ENCODE measurements around the gene P2RX7. TPM values are rescaled to one million over a fixed set of nuclear protein-coding genes. Genes with fewer than 3 reads are reported as not detected.
"Not testable (repeated sequence)": the region's sequence is repeated elsewhere in the genome, so short reads cannot be mapped to it uniquely, and the experiment has no call there.

The P2RX7 gene
- total and polyA plus RNA-seq, 5 donors from 2014 or later: 3.4 to 23.5 (median 6.2) TPM

GRCh38 chr12:121222847-121223246, 90.2 kb downstream of the P2RX7 start:
- H3K27me3 Mint-ChIP-seq: no peaks in the 10 kb centered on the region
- no peak overlapping the region for H3K4me3 ChIP-seq (ENCODE audit: low read depth, low read length)
- DNase-seq (peak in 1 of 3 donors; percentile 37), ATAC-seq (ENCODE audit: low read depth in 2 of 2) (no peak)
- peaks cover 8% of the 10 kb centered on the region for H3K36me3 Mint-ChIP-seq
- H3K4me1 ChIP-seq (ENCODE audit: control insufficient read depth, insufficient read depth, low read length, poor library complexity, severe bottlenecking): peaks cover 30% of the 10 kb centered on the region
- H3K9me3 Mint-ChIP-seq: peaks cover 0 to 2% (median 0%) of the 10 kb centered on the region in 7 donors
- peak overlapping the region; percentile 35 for H3K27ac ChIP-seq (ENCODE audit: insufficient read depth, low read length, poor library complexity, severe bottlenecking)
- peaks cover 14% of the 10 kb centered on the region for H3K36me3 ChIP-seq (ENCODE audit: control insufficient read depth, insufficient read depth, low read length)
- H3K9me3 ChIP-seq (ENCODE audit: control insufficient read depth in 2 of 2, low read length in 2 of 2): no peaks in the 10 kb centered on the region
- peaks cover 10 to 51% (median 22%) of the 10 kb centered on the region in 4 donors for H3K4me1 Mint-ChIP-seq
- H3K4me3 Mint-ChIP-seq: peak overlapping the region in 2 of 4 donors; percentile 41 to 66
- peak overlapping the region; percentile 90 to 93 (median 91) for H3K27ac Mint-ChIP-seq
- H3K27me3 ChIP-seq (ENCODE audit: control insufficient read depth, insufficient read depth, low read length): no peaks in the 10 kb centered on the region

GRCh38 chr12:121223292-121224285, 90.9 kb downstream of the P2RX7 start:
- Mint-ChIP-seq H3K27me3 (no peaks in the 10 kb centered on the region), H3K4me1 (peaks cover 10 to 51% (median 22%) of the 10 kb centered on the region in 4 donors)

GRCh38 chr12:121224591-121224990, 91.9 kb downstream of the P2RX7 start:
- H3K4me1 Mint-ChIP-seq: peaks cover 10 to 51% (median 22%) of the 10 kb centered on the region in 4 donors
- peak; percentile 61 for ATAC-seq (ENCODE audit: low read depth in 2 of 2)
- Histone ChIP-seq H3K4me3 (ENCODE audit: low read depth, low read length) (peak overlapping the region; percentile 35), H3K36me3 (ENCODE audit: control insufficient read depth, insufficient read depth, low read length) (peaks cover 14% of the 10 kb centered on the region), H3K4me1 (ENCODE audit: control insufficient read depth, insufficient read depth, low read length, poor library complexity, severe bottlenecking) (peaks cover 30% of the 10 kb centered on the region), H3K9me3 (ENCODE audit: control insufficient read depth in 2 of 2, low read length in 2 of 2) (no peaks in the 10 kb centered on the region), H3K27ac (ENCODE audit: insufficient read depth, low read length, poor library complexity, severe bottlenecking) (peak overlapping the region; percentile 57), H3K27me3 (ENCODE audit: control insufficient read depth, insufficient read depth, low read length) (no peaks in the 10 kb centered on the region)
- H3K27ac Mint-ChIP-seq: peak overlapping the region; percentile 91 to 98 (median 96)
- peak overlapping the region; percentile 48 to 81 (median 78) for H3K4me3 Mint-ChIP-seq
- H3K9me3 Mint-ChIP-seq: peaks cover 0 to 2% (median 0%) of the 10 kb centered on the region in 7 donors
- peak in 2 of 3 donors; percentile 42 to 90 for DNase-seq
- H3K27me3 Mint-ChIP-seq: no peaks in the 10 kb centered on the region
- H3K36me3 Mint-ChIP-seq: peaks cover 9% of the 10 kb centered on the region

More at GRCh38 chr12:121223292-121224285, 90.9 kb downstream of the P2RX7 start:
- peak overlapping the region; percentile 26 for H3K4me3 ChIP-seq (ENCODE audit: low read depth, low read length)
- ATAC-seq (ENCODE audit: low read depth in 2 of 2) (peak; percentile 61 to 65), DNase-seq (peak in 2 of 3 donors; percentile 26 to 86)
- no peaks in the 10 kb centered on the region for H3K9me3 ChIP-seq (ENCODE audit: control insufficient read depth in 2 of 2, low read length in 2 of 2)
- Mint-ChIP-seq H3K9me3 (peaks cover 0 to 2% (median 0%) of the 10 kb centered on the region in 7 donors), H3K27ac (peak overlapping the region; percentile 90 to 93 (median 91)), H3K4me3 (peak overlapping the region; percentile 30 to 78 (median 68)), H3K36me3 (peaks cover 8% of the 10 kb centered on the region)
- peaks cover 9% of the 10 kb centered on the region for H3K36me3 ChIP-seq (ENCODE audit: control insufficient read depth, insufficient read depth, low read length)
- H3K27ac ChIP-seq (ENCODE audit: insufficient read depth, low read length, poor library complexity, severe bottlenecking): peak overlapping the region; percentile 35
- no peaks in the 10 kb centered on the region for H3K27me3 ChIP-seq (ENCODE audit: control insufficient read depth, insufficient read depth, low read length)
- H3K4me1 ChIP-seq (ENCODE audit: control insufficient read depth, insufficient read depth, low read length, poor library complexity, severe bottlenecking): peaks cover 30% of the 10 kb centered on the region

- Histone ChIP-seq H3K27me3 (ENCODE audit: control insufficient read depth, insufficient read depth, low read length) (no peaks in the 10 kb centered on the region), H3K36me3 (ENCODE audit: control insufficient read depth, insufficient read depth, low read length) (peaks cover 18% of the 10 kb centered on the region), H3K9me3 (ENCODE audit: control insufficient read depth in 2 of 2, low read length in 2 of 2) (no peaks in the 10 kb centered on the region), H3K27ac (ENCODE audit: insufficient read depth, low read length, poor library complexity, severe bottlenecking) (no peak overlapping the region), H3K4me3 (ENCODE audit: low read depth, low read length) (no peak overlapping the region), H3K4me1 (ENCODE audit: control insufficient read depth, insufficient read depth, low read length, poor library complexity, severe bottlenecking) (peaks cover 33% of the 10 kb centered on the region)
- Mint-ChIP-seq H3K27me3 (no peaks in the 10 kb centered on the region), H3K4me1 (peaks cover 10 to 54% (median 30%) of the 10 kb centered on the region in 4 donors), H3K9me3 (no peaks in the 10 kb centered on the region), H3K27ac (peak overlapping the region in 2 of 3 donors; percentile 31 to 82), H3K4me3 (peak overlapping the region in 1 of 4 donors; percentile 10), H3K36me3 (peaks cover 11% of the 10 kb centered on the region)
- ATAC-seq (ENCODE audit: low read depth in 2 of 2) (no peak), DNase-seq (peak in 1 of 3 donors; percentile 30)
Measured at GRCh38 chr12:121226399-121226798, 93.7 kb downstream of the P2RX7 start.

- DNase-seq; H3K27me3 Mint-ChIP-seq; H3K9me3 Mint-ChIP-seq; H3K27me3 ChIP-seq (ENCODE audit: control insufficient read depth, insufficient read depth, low read length); H3K27ac ChIP-seq (ENCODE audit: insufficient read depth, low read length, poor library complexity, severe bottlenecking); H3K4me3 Mint-ChIP-seq; H3K4me3 ChIP-seq (ENCODE audit: low read depth, low read length); H3K9me3 ChIP-seq (ENCODE audit: control insufficient read depth in 2 of 2, low read length in 2 of 2); ATAC-seq (ENCODE audit: low read depth in 2 of 2): not testable (repeated sequence)
- peaks cover 10 to 49% (median 30%) of the 10 kb centered on the region in 4 donors for H3K4me1 Mint-ChIP-seq
- Histone ChIP-seq H3K36me3 (ENCODE audit: control insufficient read depth, insufficient read depth, low read length) (peaks cover 20% of the 10 kb centered on the region), H3K4me1 (ENCODE audit: control insufficient read depth, insufficient read depth, low read length, poor library complexity, severe bottlenecking) (peaks cover 33% of the 10 kb centered on the region)
- H3K27ac Mint-ChIP-seq: peak overlapping the region; percentile 31 to 82 (median 52)
- H3K36me3 Mint-ChIP-seq: peaks cover 12% of the 10 kb centered on the region
Measured at GRCh38 chr12:121226871-121227270, 94.2 kb downstream of the P2RX7 start.

GRCh38 chr12:121227294-121227693, 94.6 kb downstream of the P2RX7 start:
- no peaks in the 10 kb centered on the region for H3K27me3 Mint-ChIP-seq
- ATAC-seq (ENCODE audit: low read depth in 2 of 2) (no peak), DNase-seq (no peak)
- no peaks in the 10 kb centered on the region for H3K9me3 Mint-ChIP-seq
- H3K27me3 ChIP-seq (ENCODE audit: control insufficient read depth, insufficient read depth, low read length): no peaks in the 10 kb centered on the region
- H3K4me3 ChIP-seq (ENCODE audit: low read depth, low read length): no peak overlapping the region
- peaks cover 10 to 47% (median 30%) of the 10 kb centered on the region in 4 donors for H3K4me1 Mint-ChIP-seq
- peaks cover 15% of the 10 kb centered on the region for H3K36me3 Mint-ChIP-seq
- H3K4me3 Mint-ChIP-seq: no peak overlapping the region
- H3K27ac ChIP-seq (ENCODE audit: insufficient read depth, low read length, poor library complexity, severe bottlenecking): no peak overlapping the region
- H3K36me3 ChIP-seq (ENCODE audit: control insufficient read depth, insufficient read depth, low read length): peaks cover 24% of the 10 kb centered on the region
- no peaks in the 10 kb centered on the region for H3K9me3 ChIP-seq (ENCODE audit: control insufficient read depth in 2 of 2, low read length in 2 of 2)
- H3K4me1 ChIP-seq (ENCODE audit: control insufficient read depth, insufficient read depth, low read length, poor library complexity, severe bottlenecking): peaks cover 33% of the 10 kb centered on the region
- peak overlapping the region in 1 of 3 donors; percentile 52 for H3K27ac Mint-ChIP-seq

- Histone ChIP-seq H3K36me3 (ENCODE audit: control insufficient read depth, insufficient read depth, low read length) (peaks cover 38% of the 10 kb centered on the region), H3K27me3 (ENCODE audit: control insufficient read depth, insufficient read depth, low read length) (no peaks in the 10 kb centered on the region), H3K9me3 (ENCODE audit: control insufficient read depth in 2 of 2, low read length in 2 of 2) (no peaks in the 10 kb centered on the region), H3K4me1 (ENCODE audit: control insufficient read depth, insufficient read depth, low read length, poor library complexity, severe bottlenecking) (peaks cover 19% of the 10 kb centered on the region), H3K27ac (ENCODE audit: insufficient read depth, low read length, poor library complexity, severe bottlenecking) (no peak overlapping the region), H3K4me3 (ENCODE audit: low read depth, low read length) (no peak overlapping the region)
- H3K4me3 Mint-ChIP-seq: peak overlapping the region in 1 of 4 donors; percentile 66
- H3K27ac Mint-ChIP-seq: peak overlapping the region in 1 of 3 donors; percentile 44
- DNase-seq: no peak
- H3K9me3 Mint-ChIP-seq: no peaks in the 10 kb centered on the region
- H3K36me3 Mint-ChIP-seq: peaks cover 17% of the 10 kb centered on the region
- peaks cover 5 to 32% (median 18%) of the 10 kb centered on the region in 4 donors for H3K4me1 Mint-ChIP-seq
- no peaks in the 10 kb centered on the region for H3K27me3 Mint-ChIP-seq
- no peak for ATAC-seq (ENCODE audit: low read depth in 2 of 2)
Measured at GRCh38 chr12:121228919-121229665, 96.4 kb downstream of the P2RX7 start.
